HG03060 (cell line): Measurements from ENCODE around the gene TRIM15.
"Not testable (repeated sequence)": the region's sequence is repeated elsewhere in the genome, so short reads cannot be mapped to it uniquely, and the experiment has no call there.

Experiments used
- ATAC-seq: cut with Tn5 transposase; IDR thresholded peaks from one replicate; pipeline ENCODE4 v1.9.1; 2021; ENCODE audit warnings: low read depth, moderate number of reproducible peaks; ENCODE audit not compliant: unreplicated experiment

The TRIM15 gene

DNA sequence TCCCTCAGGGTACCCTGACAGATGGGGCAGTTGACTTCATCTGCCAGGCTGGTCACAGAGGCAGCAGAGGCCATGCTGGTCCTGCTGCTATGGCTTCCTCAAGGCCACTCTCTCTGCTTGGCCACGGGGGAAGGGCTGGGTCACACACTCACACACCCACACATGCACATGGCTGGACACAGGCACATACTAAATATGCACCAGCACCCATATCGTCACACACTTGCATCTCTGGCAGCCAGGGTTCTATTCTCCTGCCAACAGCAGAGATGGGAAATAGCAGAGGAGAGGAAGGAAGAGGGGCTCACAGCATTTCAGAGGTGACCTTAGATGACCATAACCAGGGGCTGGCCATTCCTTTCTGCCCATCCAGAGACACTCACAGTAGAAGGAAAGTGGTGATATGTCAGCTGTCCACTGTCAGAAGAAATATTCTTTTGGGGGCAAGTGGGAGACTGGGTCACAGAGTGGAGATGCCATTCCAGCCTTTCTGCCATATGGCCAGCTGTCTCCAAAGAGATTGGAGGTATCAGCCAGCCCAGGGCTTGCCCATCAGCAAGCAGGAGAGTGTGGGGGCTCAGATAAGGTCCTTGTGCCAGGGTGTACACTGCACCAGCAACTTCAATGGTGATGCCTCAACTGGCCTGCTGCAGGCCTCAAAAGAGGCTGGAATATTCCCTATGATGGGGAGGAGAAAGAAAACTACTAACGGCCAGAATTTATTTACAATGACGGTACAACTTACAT, 2.4 kb upstream of the TRIM15 start, which contains the start of gene TRIM10:
TSS of gene TRIM10 (minus strand) at position 427 of the 747 bp plus-strand sequence. CDS start at position 74, 353 bp downstream.
- no peak for ATAC-seq

DNA sequence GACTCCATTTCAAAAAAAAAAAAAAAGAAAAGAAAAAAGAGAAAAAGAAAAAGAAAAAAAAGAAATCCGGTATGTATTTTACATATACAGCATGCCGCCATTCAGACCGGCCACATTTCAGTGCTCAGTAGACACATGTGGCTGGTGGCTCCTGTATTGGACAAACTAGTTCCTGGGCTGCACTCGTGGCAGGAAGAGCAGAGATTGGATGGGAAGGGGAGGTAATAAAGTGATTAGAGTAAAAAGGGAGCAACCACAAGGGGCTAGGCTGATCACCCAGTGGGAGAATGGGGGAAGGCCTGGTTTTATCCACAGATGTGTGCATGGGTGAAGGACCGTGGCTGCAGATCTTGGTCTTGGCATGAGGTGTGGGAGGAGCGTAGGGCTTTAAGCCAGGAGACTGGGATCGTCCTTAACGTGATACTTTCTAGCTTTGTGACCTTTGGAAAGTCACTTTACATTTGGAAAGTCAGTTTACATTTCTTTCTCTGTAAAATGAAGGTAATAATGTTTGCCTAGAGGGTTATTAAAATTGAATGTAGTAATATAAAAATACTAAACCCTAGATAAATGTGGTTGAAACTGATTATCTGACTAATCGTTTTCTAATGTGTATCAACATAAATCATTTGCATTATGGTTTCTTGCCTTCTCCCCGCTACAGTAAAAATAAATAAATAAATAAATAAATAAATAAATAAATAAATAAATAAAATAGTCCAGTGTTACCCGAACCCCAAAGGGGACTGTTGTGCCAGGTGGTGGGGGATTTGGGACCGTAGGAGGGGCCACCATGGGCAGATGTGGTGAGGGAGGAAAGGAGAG, 869 bp upstream of the TRIM15 start:
- no peak for ATAC-seq

DNA sequence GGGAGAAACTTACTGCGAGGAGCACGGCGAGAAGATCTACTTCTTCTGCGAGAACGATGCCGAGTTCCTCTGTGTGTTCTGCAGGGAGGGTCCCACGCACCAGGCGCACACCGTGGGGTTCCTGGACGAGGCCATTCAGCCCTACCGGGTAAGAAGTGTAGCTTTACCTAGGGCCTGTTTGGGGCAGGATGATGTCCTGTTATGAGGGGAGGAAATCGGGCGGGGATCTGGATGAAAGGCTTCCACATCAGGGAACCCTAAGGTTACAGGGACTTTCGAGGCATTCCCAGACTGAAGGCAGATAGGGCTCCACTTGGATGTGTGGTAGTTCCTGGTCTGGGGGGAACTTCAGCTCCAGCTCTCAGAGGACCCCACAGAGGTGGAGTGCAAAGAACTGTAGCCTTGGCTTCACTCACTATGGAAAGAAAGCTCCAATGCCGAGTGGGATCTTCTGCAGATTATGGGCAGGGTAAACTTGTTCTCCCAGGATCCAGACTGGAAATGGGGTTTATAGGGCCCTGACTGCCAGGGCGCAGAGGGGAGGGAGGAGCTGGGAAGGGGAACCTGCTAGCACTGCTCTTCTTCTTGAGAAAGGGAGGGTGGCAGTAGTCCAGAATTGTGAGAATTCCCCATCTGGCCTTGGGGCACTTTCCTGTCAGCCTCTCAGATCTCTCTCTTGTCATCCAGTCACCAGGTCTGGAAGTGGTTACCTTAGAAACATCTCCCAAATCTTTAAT, 740 bp downstream of the TRIM15 start:
- no peak for ATAC-seq

DNA sequence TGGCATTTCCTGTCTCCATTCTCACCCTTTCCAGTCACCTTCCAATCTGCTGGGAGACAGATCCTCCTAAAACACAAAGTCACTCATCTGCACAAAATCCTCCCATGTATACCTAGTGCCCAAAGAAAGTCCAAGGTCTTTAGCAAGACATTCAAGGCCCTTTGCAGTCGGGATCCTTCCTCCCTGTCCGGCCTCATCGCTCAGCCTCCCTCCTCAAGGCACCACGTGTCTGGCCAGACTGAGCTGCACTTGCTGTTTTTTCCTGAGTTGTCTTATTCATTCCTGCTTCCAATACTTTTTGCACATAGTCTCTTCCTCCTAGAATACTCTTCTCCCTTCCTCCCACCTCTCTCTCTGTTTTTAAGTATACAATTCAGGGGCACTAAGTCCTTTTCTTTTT, 1.4 kb downstream of the TRIM15 start:
- no peak for ATAC-seq

DNA sequence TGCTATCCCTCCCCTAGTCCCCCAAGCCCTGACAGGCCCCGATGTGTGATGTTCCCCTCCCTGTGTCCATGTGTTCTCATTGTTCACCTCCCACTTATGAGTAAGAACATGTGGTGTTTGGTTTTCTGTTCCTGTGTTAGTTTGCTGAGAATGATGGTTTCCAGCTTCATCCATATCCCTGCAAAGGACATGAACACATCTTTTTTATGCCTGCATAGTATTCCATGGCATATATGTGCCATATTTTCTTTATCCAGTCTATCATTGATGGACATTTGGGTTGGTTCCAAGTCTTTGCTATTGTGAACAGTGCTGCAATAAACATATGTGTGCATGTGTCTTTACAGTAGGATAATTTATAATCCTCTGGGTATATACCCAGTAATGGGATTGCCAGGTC, 1.9 kb downstream of the TRIM15 start:
- ATAC-seq = not testable (repeated sequence)

DNA sequence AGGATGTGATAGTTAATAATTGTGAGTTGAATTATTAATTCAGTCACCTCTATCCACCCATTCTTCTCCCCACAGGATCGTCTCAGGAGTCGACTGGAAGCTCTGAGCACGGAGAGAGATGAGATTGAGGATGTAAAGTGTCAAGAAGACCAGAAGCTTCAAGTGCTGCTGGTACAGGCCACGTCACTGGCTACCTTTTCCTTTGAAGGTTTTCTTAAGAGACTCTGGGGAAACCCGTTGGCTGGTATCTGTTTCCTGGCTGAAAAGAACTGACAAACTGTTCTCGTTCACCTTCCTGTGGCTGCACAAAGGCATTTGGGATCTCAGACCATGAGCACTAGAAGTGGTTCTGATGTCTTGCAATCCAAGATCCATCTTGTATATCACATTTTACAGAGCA, 3.8 kb downstream of the TRIM15 start:
- ATAC-seq = no peak

DNA sequence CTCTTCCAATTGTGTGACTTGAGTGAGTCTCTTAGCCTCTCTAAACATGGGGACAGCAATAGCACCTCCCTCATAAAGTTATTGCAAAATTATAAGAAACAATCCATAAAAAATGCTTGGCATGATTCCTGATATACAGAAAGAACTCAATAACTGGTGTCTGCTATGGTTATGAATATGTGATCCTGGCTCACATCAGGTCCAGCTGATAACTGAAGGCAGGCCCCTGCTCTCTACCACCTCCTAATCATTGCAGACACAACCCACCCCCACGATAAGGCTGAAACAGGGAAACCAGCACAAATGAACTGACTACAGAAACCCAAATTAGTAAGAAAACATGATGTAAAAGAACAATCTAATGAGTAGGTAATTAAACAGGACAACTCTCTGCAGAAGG, 5.4 kb downstream of the TRIM15 start:
- no peak for ATAC-seq

DNA sequence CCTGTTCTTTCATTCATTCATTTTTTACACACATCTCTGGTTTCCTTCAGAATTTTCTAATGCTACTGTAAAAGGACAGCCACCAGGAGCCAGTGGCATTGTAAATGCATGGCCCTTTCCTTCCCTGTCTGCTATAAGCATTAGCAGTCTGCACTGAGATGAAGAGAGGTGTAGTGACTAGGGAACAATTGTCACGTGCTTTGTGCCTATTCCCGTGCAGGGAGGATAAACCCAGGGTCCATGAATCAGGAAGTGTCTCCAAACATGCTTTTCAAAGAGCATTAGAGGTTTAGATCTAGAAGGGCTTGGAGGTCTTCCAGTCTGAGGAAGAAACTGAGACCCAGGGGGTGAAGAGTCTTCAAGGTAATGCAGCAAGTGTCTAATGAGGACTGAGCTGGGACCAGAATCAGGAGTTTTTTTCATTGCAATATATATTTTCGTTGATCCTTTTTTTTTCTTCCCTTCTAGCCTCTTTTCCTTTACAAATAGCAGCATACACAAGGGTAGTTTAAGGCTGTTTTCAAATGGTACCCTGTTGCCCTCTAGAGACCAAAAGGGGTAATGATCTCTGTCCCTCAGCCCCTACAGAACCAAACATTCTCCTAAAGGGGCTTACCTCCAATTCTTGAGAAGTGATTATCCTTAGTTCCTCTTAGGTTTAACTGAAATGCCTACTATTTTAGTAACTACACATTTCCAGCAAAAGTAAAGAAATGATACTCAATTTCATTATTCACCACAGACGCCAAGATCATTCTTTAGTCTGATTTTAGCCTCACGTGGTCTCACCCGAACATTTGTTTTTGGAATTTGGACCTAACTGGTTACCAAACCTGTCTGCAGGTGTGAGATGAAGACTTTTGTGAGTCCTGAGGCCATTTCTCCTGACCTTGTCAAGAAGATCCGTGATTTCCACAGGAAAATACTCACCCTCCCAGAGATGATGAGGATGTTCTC, 6.6 kb downstream of the TRIM15 start:
- ATAC-seq = no peak

DNA sequence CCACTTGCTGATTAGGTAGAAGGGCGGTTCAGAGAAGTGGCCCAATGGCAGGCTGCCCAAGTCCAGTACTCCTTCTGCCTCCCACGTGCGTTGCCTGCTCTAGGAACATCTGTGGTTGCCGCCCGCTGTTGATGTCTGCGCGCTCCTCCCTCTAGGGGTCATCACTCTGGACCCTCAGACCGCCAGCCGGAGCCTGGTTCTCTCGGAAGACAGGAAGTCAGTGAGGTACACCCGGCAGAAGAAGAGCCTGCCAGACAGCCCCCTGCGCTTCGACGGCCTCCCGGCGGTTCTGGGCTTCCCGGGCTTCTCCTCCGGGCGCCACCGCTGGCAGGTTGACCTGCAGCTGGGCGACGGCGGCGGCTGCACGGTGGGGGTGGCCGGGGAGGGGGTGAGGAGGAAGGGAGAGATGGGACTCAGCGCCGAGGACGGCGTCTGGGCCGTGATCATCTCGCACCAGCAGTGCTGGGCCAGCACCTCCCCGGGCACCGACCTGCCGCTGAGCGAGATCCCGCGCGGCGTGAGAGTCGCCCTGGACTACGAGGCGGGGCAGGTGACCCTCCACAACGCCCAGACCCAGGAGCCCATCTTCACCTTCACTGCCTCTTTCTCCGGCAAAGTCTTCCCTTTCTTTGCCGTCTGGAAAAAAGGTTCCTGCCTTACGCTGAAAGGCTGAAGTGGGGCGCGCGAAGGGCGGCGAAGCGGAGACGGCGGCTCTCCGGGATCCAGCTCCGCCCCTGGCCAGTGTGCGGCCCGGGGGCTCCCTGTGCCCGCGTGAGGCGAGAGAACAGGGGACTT, 8.5 kb downstream of the TRIM15 start:
- no peak for ATAC-seq

DNA sequence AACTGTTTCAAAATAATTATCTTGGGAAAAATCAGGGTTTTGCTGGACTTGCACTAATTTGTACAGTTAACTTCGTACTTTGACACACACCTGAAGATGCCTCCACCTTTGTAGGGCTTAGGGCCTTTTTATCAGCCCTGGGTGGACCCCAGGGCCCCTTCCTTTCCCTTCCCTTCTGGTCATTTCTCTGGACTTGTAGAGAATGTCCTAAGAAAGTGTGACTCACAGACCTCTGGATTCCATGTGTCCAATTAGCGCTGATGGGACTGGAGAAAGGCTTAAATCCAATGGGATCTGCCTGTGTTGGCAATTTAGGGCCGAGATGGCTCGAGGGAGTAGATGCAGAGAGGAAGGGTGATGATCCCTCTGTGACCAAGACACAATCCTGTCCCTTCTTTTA, 9.3 kb downstream of the TRIM15 start:
- no peak for ATAC-seq

DNA sequence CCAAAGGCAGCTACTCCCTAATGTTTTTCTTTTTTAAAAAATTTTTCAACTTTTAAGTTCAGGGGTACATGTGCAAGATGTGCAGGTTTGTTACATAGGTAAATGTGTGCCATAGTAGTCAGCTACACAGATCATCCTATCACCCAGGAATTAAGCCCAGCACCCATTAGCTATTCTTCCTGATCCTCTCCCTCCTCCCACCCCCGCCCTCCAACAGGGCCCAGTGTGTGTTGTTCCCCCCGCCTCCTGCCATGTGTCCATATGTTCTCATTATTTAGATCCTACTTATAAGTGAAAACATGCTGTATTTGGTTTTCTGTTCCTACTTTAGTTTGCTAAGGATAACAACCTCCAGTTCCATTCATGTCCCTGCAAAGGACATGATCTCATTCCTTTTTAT, 12.4 kb downstream of the TRIM15 start:
- ATAC-seq = no peak

DNA sequence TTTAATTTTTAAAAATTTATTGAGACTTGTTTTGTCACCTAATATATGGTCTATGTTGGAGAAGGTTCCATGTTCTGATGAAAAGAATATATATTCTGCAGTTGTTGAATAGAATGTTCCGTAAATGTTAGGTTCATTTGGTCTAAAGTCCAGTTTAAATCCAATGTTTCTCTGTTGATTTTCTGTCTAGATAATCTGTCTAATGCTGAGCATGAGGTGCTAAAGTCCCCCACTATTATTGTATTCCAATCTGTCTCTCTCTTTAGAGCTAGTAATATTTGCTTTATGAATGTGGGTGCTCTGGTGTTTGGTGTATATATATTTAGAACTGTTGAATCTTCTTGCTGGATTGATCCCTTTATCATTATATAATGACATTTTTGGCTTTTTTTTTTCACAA, 15.5 kb downstream of the TRIM15 start:
- no peak for ATAC-seq

DNA sequence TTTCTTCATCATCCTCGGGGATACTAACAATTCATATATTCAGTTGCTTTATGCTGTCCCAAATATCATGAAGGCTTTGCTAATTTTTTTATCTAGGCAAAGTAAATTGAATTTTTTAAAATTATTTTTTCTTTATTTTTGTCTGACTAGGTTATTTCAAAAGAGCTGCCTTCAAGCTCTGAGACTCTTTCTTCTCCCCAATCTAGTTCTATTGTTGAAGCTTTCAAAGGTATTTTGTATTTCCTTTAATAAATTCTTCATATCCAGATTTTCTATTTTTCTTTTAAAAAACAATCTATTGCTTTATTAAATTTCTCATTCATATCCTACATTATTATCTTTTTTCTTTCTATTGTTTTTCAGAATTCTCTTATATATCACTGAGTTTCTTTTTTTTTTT, 16.8 kb downstream of the TRIM15 start:
- ATAC-seq = no peak

DNA sequence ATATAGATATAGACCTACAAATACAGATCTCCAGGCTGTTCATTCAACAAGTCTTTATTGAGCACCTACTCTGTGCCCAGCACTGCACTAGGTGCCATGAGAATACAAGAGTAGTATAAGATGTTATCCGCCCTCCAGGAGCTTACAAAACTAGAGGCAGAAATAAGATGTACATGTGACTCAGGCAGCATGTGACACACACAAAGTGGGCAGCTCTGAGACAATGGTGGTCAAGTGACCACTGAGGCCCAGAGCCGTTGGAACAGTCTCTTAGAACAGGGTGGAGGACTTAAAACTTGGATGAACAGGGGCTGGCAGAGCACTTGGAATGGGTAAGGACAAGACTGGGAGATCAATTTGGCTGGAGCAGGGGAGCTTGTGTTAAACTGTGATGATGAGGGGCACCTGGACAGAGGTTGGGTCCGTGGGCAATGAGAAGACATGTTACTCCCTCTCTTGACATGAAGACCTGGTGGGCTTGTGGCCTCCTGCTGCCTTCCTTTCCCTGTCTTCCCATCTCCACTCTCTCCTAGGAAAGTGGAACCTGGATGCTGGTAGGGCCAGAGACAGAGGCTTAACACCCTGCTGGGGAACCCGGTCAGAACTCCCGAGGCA, 21.2 kb downstream of the TRIM15 start:
- ATAC-seq = no peak

DNA sequence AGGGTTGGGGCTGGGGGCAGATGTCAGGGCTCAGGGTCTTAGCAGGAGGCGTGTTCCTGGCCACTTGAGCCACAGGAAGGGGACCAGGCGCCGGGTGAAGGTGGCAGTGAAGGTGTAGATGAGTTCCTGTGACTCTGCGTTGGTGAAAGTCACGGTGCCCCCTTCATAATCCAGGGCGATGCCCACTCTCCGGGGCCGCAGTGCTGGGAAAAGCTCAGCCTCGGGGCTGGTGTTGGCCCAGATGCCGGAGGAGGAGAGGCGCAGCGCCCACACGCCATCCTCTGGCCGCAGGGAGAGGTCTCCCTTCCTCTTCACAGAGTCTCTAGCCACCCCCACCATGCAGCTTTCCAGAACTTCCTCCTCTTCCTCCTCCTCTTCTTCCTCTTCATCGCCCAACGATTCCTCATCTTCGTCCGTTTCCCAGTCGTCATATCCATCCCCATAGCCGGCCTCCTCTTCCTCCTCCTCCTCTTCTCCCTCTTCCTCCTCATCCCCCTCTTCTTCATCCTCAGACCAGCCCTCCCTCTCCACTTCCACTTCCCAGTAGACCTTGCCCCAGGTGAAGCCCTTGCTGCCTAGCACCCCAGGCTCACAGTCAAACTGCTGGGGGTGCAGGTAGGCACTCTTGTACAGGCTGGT, 22.6 kb downstream of the TRIM15 start:
- no peak for ATAC-seq

DNA sequence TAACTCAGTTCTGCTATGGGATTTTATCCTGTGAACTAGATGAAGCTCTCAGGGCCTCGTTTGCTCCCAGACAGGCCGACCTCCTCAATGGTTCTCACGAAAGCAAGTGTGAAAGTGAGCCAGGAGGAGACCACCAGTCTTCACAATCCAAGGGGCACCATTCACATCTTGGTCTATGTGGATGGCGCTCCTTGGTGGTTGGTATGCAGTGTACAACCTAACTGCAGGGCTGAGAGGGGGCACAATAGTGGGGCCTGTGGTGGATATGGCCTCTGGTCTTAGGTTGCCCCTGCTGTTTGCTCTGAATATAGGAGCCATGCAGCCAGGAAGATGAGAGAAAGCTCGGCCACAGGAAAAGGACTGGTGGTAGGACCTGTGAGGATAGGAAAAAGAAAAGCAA, 25.2 kb downstream of the TRIM15 start:
- no peak for ATAC-seq

DNA sequence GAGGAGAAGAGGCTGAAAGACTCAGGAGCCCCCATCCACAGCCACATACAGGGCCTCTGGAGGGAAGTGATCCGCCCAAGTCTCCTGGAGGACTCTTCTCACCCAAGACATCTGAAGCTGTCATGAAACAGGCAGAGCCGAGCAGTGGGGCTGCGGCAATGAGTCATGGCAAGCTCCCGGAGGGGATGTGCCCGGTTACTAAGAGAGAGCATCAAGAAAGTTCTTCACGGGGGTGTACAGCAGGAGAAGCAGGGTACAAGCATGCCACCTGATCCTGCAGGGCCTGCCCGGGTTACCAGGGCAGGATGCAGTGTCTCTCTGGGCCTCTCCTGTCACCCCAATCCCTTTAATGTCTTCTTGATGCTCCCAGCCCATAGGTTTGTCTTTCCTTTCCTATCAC, 28.7 kb downstream of the TRIM15 start:
- ATAC-seq = no peak
